ENCODE measurements around the gene ADIPOR2. TPM values are rescaled to one million over a fixed set of nuclear protein-coding genes. Genes with fewer than 3 reads are reported as not detected.

Gene ADIPOR2
- total RNA-seq, 1 donor from 2014 or later, result 29.6 TPM

DNA sequence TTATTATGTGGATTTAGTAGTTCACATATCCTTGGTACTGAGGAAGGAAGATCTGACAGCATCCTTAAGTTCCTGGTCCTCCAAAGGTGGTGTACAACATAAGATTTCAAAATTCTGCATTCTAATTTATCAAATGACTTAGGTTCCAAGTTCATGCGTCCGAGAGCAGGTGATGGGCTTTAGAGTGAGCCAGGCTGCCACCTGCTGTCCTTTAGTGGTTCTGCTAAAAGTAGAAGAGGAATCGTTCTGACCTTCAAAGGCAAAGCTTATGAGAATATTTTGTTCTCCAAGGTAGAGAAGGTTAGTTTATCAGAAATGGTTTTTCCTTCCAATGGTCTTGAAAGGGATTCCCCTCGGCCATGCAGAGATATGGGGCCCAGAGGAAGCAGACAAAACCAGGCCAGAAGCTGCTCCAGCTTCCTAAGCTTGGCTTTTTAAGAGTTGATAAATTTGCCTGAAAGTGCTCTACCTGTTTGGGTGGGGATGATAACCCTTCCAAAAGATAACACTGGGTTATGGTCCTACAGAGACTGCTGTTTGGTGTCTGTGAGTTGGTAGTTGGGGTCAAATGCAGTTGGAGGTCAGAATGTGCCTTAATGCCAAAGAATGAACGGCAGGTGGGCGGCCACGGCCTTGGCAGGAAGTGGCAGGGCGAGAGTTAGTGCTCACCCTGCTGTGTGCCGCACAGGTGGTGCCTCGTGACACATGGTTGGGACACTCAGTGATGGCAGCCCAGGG, 100.4 kb downstream of the ADIPOR2 start:
- peaks cover 4% of the 10 kb centered on the region for H3K27me3 Mint-ChIP-seq (ENCODE audit: insufficient read depth, low read depth)
- DNase-seq (ENCODE audit: low spot score), result peak; percentile 60
- no peaks in the 10 kb centered on the region for H3K36me3 ChIP-seq
- no peak overlapping the region for H3K4me3 Mint-ChIP-seq
- H2AFZ ChIP-seq (replicated peaks), result no peak overlapping the region
- H3K79me2 ChIP-seq (ENCODE audit: low read depth), result no peaks in the 10 kb centered on the region
- no peak overlapping the region for H3K27ac ChIP-seq
- H3K4me1 ChIP-seq, result peaks cover 4% of the 10 kb centered on the region
- TF ChIP-seq, protein P1, sequence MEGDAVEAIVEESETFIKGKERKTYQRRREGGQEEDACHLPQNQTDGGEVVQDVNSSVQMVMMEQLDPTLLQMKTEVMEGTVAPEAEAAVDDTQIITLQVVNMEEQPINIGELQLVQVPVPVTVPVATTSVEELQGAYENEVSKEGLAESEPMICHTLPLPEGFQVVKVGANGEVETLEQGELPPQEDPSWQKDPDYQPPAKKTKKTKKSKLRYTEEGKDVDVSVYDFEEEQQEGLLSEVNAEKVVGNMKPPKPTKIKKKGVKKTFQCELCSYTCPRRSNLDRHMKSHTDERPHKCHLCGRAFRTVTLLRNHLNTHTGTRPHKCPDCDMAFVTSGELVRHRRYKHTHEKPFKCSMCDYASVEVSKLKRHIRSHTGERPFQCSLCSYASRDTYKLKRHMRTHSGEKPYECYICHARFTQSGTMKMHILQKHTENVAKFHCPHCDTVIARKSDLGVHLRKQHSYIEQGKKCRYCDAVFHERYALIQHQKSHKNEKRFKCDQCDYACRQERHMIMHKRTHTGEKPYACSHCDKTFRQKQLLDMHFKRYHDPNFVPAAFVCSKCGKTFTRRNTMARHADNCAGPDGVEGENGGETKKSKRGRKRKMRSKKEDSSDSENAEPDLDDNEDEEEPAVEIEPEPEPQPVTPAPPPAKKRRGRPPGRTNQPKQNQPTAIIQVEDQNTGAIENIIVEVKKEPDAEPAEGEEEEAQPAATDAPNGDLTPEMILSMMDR (IDR thresholded peaks at IDR 0.05), result peak; percentile 77
- TF ChIP-seq EZH2phosphoT487 (IDR thresholded peaks at IDR 0.05), result no peak
- TF ChIP-seq EZH2 (IDR thresholded peaks at IDR 0.05), result no peak
- no peaks in the 10 kb centered on the region for H3K9me3 Mint-ChIP-seq
- no peaks in the 10 kb centered on the region for H3K9me3 ChIP-seq (ENCODE audit: low read depth)
- no peaks in the 10 kb centered on the region for H3K36me3 Mint-ChIP-seq
- H3F3A ChIP-seq (ENCODE audit: low read depth), result peaks cover 5% of the 10 kb centered on the region
- no peak overlapping the region for H3K4me3 ChIP-seq
- H3K27ac Mint-ChIP-seq, result no peak overlapping the region
- H3K4me1 Mint-ChIP-seq, result peaks cover 12% of the 10 kb centered on the region
- peaks cover 1% of the 10 kb centered on the region for H3K27me3 ChIP-seq
- H4K20me1 ChIP-seq (ENCODE audit: low read depth), result peaks cover 9% of the 10 kb centered on the region
- no peak overlapping the region for H3K9ac ChIP-seq
- H3K4me2 ChIP-seq, result no peak overlapping the region

DNA sequence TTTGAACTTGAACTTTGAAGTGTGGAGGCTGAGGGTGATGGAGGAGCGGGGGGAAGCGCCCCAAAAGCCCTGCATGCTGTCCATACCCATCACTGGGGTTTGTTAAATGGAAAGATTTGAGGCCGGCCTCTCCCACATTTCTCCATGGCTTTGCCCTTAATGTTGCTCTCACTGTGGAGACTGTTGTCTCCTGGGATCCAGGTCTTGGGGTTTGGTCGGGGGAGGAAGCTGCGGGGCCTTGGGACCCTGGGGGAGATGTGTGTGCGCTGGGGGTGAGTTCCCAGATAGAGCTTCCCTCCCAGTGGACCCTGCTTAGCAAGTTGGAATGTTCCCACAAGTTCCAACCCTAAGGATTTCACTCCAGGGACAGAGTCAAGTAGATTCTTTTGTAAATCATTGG, 101.5 kb downstream of the ADIPOR2 start:
- H3K36me3 ChIP-seq, result no peaks in the 10 kb centered on the region
- no peak overlapping the region for H3K4me3 Mint-ChIP-seq
- H3F3A ChIP-seq (ENCODE audit: low read depth), result peaks cover 5% of the 10 kb centered on the region
- H3K9me3 Mint-ChIP-seq, result no peaks in the 10 kb centered on the region
- H2AFZ ChIP-seq (replicated peaks), result no peak overlapping the region
- H3K27me3 Mint-ChIP-seq (ENCODE audit: insufficient read depth, low read depth), result peaks cover 4% of the 10 kb centered on the region
- H3K27ac Mint-ChIP-seq, result no peak overlapping the region
- TF ChIP-seq, protein P1 (IDR thresholded peaks at IDR 0.05), result no peak
- TF ChIP-seq EZH2 (IDR thresholded peaks at IDR 0.05) (no peak), EZH2phosphoT487 (IDR thresholded peaks at IDR 0.05) (no peak)
- no peak for DNase-seq (ENCODE audit: low spot score)
- H3K4me3 ChIP-seq, result no peak overlapping the region
- no peak overlapping the region for H3K4me2 ChIP-seq
- H3K79me2 ChIP-seq (ENCODE audit: low read depth), result no peaks in the 10 kb centered on the region
- peaks cover 12% of the 10 kb centered on the region for H3K27me3 ChIP-seq
- no peak overlapping the region for H3K9ac ChIP-seq
- no peaks in the 10 kb centered on the region for H3K9me3 ChIP-seq (ENCODE audit: low read depth)
- no peaks in the 10 kb centered on the region for H3K36me3 Mint-ChIP-seq
- H3K4me1 ChIP-seq, result peaks cover 4% of the 10 kb centered on the region
- H3K4me1 Mint-ChIP-seq, result peaks cover 12% of the 10 kb centered on the region
- no peak overlapping the region for H3K27ac ChIP-seq
- H4K20me1 ChIP-seq (ENCODE audit: low read depth), result peaks cover 9% of the 10 kb centered on the region

DNA sequence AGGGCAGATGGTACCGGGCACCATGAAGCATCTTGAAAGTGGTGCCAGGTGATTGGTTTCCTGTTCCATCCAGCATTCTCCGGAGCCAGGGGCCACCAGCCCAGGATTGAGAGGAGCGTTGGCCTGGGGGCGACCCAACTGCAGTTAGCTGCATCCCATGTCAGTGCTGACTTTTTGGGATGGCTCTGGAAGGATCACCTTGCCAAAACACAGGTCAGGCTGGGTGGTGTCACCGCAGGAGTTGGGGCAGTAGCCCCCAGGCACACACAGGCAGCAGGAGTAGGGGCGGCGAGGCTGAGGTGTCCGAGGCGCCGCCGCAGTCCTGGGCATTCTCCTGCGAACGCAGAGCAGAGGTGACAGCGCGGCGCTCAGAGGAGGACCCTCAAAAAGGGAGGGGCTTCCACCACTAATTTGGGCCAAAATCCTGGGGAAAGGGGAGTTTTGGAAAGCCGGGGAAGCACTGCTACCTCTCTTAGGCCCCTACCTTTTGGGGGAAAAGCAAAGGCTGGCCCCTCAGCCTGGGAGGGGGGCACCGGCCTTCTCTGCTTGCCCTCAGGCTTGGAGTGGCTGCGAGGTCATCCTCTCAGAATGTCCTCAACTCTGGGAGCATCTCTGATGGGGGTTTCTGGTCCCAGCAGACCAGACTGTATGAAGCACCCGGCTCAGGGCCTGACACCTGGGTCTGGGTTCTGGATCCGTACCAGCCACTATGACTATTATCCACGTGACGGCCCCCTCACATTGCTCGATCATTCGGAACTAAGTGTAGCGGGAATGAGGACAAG, 102.7 kb downstream of the ADIPOR2 start:
- no peak overlapping the region for H3K4me3 Mint-ChIP-seq
- DNase-seq (ENCODE audit: low spot score), result no peak
- no peaks in the 10 kb centered on the region for H3K9me3 Mint-ChIP-seq
- H3K36me3 Mint-ChIP-seq, result no peaks in the 10 kb centered on the region
- no peaks in the 10 kb centered on the region for H3K36me3 ChIP-seq
- TF ChIP-seq, protein P1 (IDR thresholded peaks at IDR 0.05), result no peak
- TF ChIP-seq EZH2phosphoT487 (IDR thresholded peaks at IDR 0.05) (no peak), EZH2 (IDR thresholded peaks at IDR 0.05) (no peak)
- H3K79me2 ChIP-seq (ENCODE audit: low read depth), result no peaks in the 10 kb centered on the region
- no peak overlapping the region for H3K9ac ChIP-seq
- no peak overlapping the region for H2AFZ ChIP-seq (replicated peaks)
- peaks cover 4% of the 10 kb centered on the region for H3K4me1 ChIP-seq
- peaks cover 5% of the 10 kb centered on the region for H3F3A ChIP-seq (ENCODE audit: low read depth)
- no peak overlapping the region for H3K4me3 ChIP-seq
- H3K27me3 Mint-ChIP-seq (ENCODE audit: insufficient read depth, low read depth), result peaks cover 5% of the 10 kb centered on the region
- H3K9me3 ChIP-seq (ENCODE audit: low read depth), result no peaks in the 10 kb centered on the region
- H3K27ac Mint-ChIP-seq, result no peak overlapping the region
- peaks cover 12% of the 10 kb centered on the region for H3K27me3 ChIP-seq
- H3K4me1 Mint-ChIP-seq, result peaks cover 12% of the 10 kb centered on the region
- no peak overlapping the region for H3K4me2 ChIP-seq
- no peak overlapping the region for H3K27ac ChIP-seq
- H4K20me1 ChIP-seq (ENCODE audit: low read depth), result peaks cover 9% of the 10 kb centered on the region

Measured in neural progenitor cell (in vitro differentiated cells).